Activated CD8-positive, alpha-beta memory T cell treated with anti-CD3 and anti-CD28 coated beads, Interleukin-2, amount 50 U/mL, for 1 hour (primary cell): ENCODE measurements around the gene FBXO41.

Experiments used
- DNase-seq: peaks from one replicate; pipeline ENCODE4 v3.0.0-alpha.2; 2020; ENCODE audit errors: extremely low read depth

FBXO41 gene

GRCh38 chr2:73239776-73240175 is 44.5 kb downstream of the FBXO41 start:
- DNase-seq: no peak

GRCh38 chr2:73238976-73239375 is 45.3 kb downstream of the FBXO41 start:
- no peak for DNase-seq

DNA sequence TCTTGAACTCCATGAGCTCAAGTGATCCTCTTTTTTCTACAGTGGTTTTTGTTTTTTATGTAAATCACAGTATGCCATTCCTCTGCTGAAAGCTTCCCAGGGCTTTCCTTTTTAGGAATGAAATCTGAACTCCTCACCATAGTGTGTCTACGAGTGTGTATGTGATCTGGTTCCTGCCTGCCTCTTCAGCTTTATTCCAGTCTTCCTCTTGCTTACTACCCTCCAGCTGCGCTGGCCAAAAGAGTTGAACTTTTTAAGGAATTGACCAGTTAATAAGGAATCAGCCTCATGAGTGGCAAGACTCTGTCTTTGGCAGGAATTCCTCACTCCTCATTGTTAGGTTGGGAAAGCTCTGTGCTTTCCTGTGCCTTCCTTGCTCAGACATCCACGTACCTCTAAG is 46.1 kb downstream of the FBXO41 start:
- DNase-seq: no peak

DNA sequence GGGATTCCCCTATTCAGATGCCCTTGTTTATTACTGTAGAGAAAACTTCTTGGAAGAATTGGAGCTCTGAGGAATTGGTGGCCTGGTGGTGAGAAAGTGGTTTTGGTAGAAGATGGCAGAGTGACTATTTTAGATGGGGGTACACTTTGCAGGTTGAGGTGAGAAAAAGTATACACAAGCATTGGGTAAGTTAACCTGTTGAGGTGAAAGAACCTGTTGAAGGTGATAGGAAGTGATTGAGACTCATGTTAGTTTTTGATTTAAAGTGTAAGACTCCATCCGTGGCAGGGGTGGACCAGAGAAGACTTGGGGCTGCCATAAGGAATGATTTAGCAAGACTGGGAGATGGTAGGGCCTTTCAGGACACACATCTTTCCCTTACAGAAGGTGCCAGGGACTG is 47.1 kb downstream of the FBXO41 start:
- no peak for DNase-seq

DNA sequence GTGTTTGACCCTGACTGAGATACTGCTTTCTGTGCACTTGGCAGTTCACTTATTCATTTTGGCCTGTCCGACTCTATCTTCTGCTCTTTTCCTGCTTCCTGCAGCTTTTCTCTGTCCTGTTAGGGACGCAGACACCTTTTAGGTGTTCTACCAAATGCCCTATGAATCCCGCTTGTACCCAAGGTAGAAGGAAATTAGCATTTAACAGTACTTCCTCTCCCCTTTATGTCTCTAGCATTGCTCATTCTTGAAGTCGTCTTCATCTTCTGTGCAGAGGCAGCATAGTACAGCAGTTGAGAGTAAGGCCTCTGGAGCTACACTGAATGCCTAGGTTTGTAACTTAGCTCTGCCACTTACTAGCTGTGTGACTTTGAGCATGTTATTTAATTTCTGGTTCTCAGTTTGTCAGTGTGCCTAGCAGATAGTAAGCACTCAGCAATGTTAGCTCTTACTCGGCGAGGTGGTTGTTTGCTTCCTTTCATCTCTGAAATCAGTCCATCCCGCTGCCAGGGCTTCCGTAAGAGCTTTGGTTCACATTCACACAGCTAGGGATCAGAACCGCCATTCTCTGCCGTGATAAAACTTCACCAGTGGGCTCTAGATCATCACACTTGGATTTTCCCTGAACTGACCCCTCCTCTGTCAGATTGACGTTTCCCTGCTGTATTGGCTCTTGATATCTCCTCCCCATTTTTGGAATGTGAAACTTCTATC is 48.8 kb downstream of the FBXO41 start:
- DNase-seq: no peak

- DNase-seq: peak; percentile 74
Observed at GRCh38 chr2:73233932-73234832, 50.1 kb downstream of the FBXO41 start, which contains the start of gene CCT7. CCT7 (plus strand) TSS chr2:73234308; CDS start chr2:73234379, 71 bp downstream.

DNA sequence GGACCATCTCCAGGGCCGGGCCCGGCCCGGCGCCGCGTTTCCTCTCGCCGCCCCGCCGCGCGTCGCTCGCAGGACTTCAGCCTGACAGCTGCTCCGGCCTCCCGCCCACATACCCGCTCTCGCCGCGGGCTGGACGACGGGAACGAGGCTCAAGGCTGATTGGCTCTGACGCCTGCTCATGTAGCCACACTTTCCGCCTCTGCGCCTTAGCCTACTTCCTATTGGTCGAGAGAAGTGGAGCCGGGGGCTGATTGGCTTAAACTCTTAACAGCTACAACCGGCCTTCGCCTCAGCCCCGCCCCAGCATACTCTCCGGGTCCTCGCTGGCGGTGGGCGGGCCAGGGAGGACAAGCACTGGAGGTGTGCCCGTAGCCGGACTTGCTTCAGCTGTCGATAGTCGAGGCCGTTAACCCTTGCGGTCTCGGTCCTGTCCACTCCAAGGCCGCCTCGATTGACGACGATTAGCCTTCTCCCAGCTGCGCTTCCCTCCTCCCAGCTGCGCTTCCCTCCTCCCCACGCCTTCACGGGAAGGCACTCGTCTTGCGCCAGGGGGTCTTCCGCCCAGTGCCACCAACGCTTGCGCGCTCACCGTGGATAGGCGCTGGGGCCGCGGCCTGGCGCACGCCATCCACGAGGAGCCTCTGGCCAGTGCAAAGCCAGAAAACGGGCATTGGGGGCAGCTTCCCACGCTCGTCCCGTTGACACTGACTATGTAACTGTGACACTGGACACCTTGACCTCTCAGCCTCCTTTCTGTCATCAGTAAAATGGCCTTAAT is 50.9 kb downstream of the FBXO41 start, which contains the start of gene PRADC1:
Gene PRADC1, minus strand, starts transcription at position 86 of the 778 bp plus-strand sequence. Its CDS starts 79 bp downstream, at position 7.
- peak; percentile 92 for DNase-seq

GRCh38 chr2:73232403-73233153 is 51.7 kb downstream of the FBXO41 start:
- no peak for DNase-seq

DNA sequence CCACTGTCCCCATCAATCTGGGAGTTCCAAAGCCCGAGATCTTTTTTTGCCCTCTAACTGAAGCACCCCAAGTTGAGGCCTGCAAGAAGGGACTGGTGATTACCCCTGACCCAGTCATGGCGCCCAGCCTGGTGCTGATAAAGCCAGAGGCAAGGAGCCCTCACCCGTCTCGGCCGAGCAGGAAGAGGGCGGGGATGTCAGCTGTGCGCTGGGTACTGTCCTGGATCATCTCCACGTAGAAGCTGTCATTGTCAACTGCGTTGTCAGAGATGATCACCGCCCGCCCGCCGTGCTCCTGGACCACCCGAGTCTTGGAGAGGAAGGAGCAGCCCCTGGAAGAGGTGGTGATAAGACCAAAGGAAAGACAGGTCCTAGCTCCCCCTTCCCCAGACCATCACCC is 55.6 kb downstream of the FBXO41 start:
- DNase-seq: no peak

- no peak for DNase-seq
Observed at GRCh38 chr2:73227086-73227485, 57.2 kb downstream of the FBXO41 start.

DNA sequence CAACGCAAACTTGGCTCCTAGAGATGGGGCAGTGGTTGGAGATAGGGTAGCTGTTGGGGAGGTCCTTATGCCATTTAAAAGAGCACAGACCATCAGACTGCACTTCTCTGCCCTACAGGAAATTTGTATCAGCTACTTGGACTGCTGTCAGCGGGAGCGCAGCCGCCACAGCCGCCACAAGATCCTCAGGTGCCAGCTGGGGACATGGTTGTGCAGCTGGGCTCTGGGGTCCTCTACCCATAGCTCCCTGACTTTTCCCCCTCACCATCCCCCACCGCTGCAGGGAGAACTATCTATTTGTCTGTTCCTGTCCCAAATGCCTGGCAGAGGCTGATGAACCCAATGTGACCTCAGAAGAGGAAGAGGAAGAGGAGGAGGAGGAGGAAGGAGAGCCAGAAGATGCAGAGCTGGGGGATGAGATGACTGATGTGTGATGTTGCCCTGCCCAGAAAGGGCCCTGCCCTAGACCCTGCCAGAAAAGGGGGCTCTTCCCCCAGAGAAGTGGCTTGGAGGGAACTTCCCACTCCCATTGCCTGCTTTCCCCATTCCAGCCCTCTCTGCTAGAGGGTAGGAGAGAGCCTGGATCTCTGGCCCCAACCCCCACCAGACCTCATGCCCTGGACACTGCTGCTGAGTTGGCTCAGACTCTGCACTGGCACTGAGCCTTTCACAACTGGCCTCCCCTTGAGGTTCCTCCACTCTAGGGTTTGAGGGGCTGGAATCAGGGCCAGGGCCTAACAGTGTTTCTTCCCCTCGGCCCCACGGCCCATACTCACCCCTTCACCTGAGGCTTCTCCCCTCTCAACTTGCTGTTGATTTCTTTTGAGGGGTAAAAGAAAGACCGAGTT is 58.5 kb downstream of the FBXO41 start:
- no peak for DNase-seq

GRCh38 chr2:73223821-73224220 is 60.5 kb downstream of the FBXO41 start:
- no peak for DNase-seq

GRCh38 chr2:73218298-73218697 is 66.0 kb downstream of the FBXO41 start:
- DNase-seq: no peak

DNA sequence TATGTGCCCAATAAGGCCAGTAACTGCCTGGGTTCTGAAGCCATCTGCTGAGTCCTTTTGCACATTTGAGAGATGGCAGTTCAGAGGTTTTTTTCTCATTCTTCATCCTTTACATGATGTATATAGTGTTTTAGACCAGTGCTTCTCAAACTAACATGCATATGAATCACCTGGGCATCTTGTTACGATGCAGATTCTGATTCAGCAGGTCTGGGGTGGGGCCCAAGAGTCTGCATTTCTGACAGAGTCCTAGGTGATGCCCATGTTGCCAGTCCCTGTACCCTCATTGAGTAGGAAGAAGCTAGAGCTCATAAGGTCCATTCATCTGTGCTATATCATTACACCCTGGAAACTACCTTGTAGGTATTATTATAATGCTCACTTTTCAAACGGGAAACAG is 66.5 kb downstream of the FBXO41 start:
- DNase-seq: no peak

GRCh38 chr2:73217160-73217559 is 67.1 kb downstream of the FBXO41 start:
- no peak for DNase-seq

- DNase-seq: no peak
Observed at GRCh38 chr2:73215254-73215653, 69.0 kb downstream of the FBXO41 start.

DNA sequence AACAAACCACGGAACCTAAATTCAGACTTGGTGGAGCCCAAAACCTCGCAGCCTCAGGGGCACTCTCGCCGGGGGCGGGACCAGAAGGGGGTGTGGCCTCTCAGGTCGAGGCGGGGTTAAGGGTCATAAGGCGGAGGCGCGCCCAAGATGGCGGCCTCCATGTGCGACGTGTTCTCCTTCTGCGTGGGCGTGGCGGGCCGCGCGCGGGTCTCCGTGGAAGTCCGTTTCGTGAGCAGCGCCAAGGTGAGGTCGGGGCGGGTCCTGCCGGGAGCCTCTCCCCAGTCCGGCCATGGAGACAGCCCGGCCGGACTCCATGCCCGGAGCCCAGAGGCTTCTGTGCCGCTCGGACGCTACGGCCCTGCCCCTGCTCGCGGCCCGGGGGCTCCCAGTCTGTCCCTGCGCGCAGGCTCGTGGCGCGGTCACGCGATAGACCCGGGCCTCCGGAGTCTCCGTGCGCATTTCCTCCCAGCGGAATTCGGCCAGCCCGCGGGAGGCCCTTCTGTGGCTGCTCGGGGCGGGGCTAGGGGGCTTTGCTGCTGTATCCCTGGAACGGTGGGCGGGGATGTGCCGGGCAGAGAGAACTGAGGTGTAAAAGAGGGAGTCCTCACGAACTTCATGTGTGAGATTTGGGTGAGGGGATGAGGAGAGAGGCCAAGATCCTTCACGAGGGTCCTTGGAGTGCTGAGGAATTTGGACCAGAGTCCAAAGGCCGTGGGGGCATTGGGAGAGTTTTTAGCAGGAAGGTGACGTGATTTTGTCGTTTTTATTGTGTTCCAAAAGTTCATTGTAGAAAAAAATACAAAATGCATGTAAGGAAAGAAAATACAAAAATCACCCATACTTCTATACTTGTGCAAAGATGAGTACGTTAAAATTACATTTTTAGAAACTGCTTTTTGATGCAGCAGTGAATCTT is 69.9 kb downstream of the FBXO41 start, which contains the start of gene SMYD5:
Gene SMYD5, plus strand, starts transcription at position 126 of the 916 bp plus-strand sequence. Its CDS starts 22 bp downstream, at position 148.
- DNase-seq: peak; percentile 65

GRCh38 chr2:73212448-73213176 is 71.7 kb downstream of the FBXO41 start:
- no peak for DNase-seq

GRCh38 chr2:73212098-73212447 is 72.2 kb downstream of the FBXO41 start:
- DNase-seq: no peak
